SIG-M5 (cell line): ENCODE results near the gene BANP.
"Not testable (repeated sequence)": the region's sequence is repeated elsewhere in the genome, so short reads cannot be mapped to it uniquely, and the experiment has no call there.

ENCODE experiments used
- DNase-seq: peaks from one replicate; lab custom pipeline; 2025; lab: John Stamatoyannopoulos, UW

Gene BANP, protein sequence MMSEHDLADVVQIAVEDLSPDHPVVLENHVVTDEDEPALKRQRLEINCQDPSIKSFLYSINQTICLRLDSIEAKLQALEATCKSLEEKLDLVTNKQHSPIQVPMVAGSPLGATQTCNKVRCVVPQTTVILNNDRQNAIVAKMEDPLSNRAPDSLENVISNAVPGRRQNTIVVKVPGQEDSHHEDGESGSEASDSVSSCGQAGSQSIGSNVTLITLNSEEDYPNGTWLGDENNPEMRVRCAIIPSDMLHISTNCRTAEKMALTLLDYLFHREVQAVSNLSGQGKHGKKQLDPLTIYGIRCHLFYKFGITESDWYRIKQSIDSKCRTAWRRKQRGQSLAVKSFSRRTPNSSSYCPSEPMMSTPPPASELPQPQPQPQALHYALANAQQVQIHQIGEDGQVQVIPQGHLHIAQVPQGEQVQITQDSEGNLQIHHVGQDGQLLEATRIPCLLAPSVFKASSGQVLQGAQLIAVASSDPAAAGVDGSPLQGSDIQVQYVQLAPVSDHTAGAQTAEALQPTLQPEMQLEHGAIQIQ

GRCh38 chr16:87950765-87951551, at the start of gene BANP:
TSS of gene BANP (plus strand) at chr16:87951434. CDS start at chr16:87975116, 23,682 bp downstream.
- DNase-seq, result peak; percentile 82

- DNase-seq, result not testable (repeated sequence)
Observed at GRCh38 chr16:87904963-87905362, 46.3 kb upstream of the BANP start.

DNA sequence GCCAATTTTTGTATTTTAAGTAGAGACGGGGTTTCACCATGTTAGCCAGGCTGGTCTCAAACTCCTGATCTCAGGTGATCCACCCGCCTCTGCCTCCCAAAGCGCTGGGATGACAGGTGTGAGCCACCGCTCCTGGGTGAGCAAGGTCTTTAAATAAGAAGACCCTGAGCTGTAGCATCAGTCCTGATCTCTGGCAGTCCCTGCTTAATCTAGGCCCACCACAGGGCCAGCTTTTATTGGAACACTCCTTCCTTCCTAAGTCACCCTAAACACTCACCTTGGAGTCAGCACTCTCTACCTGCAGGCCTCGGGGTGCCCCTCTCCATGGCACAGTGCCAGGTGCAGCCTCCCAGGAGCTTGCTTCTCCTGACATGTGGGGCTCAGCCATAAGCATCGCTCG, 45.7 kb upstream of the BANP start:
- not testable (repeated sequence) for DNase-seq

GRCh38 chr16:87908101-87908500, 43.1 kb upstream of the BANP start:
- not testable (repeated sequence) for DNase-seq

DNA sequence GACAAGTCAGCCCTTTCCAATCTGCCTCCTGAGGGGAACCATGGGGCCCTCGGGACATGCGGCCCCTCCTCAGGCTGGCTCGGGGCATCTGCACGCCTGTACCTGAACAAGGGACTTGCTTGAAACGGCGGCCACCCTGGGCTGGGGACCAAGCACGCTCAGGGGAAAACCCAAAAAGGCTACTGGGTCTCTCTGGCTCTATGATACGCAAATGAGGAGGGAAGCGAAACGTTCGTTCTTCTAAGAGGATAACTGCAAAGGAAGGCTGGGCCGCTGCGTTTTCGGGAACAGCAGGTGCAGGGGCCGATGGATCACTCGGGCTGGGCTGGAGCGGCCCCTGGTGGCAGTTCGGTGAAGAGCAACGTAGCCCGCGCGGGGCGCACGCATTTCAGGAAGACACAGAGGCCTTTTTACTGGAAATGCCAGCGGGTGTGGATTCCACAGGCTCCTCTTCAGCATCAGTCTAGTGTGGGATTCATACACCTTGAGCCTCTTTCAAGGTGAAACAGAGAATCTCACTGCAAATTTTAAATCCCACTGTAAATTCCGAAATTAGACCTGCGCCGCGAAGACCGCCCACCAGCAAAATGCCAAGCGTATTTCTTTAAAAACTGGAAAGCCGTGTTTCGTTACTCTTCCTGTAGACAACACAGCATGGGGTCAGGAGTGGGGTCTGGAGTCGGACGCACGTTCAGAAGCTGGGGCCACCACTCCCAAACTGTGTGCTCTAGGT, 41.9 kb upstream of the BANP start:
- not testable (repeated sequence) for DNase-seq

GRCh38 chr16:87911106-87911763, 40.0 kb upstream of the BANP start:
- DNase-seq, result not testable (repeated sequence)

DNA sequence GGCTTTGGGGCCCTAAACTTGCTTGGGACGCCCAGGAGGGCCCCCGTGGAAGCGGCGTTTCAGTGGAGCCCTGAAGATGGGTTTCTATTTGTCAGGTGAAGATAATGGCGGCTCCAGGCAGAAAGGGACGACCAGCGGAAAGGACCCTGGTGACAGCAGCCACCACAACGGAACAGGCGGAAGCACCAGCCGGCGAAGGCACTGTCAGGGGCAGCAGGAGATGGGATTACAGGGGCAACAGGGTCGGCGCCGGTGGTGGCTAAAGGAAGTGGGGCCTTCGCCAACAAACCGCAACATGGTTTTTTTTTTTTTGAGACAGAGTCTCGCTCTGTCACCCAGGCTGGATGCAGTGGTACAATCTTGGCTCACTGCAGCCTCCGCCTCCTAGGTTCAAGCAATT, 38.5 kb upstream of the BANP start:
- not testable (repeated sequence) for DNase-seq

DNA sequence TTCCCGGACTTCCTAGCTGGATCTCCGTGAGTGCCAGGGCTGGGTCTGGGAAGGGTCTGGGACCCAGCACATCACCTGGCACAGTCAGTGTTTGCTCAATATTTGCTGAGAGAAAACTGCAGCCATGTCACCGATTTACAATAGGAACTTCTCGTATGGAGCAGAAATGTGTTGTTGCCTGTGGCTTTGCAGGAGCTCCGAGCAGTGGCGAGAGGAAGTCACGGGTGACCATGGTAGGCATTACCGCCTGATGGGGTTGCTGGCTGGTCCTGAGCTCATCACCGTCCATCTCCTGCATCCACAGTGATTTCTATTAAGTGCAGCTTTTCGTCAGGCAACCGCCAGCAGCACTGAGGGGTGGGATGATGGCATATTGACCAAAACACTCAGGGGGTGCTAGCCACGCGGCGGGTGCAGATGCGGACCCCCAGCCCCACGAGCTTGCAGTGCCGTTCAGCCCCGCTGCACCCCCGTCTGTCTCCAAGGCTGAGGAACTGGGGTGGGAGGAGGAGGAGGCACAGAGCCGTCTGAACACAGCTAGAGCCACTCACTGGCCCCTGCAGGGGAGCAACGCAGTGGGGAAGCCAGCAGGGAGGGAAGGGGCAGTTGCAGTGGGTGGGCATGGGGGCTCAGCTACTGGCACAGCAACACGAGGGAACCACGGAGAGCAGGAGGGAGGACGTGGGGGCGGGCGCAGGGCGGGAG, 37.1 kb upstream of the BANP start:
- not testable (repeated sequence) for DNase-seq

GRCh38 chr16:87914812-87915211, 36.4 kb upstream of the BANP start:
- DNase-seq, result no peak

DNA sequence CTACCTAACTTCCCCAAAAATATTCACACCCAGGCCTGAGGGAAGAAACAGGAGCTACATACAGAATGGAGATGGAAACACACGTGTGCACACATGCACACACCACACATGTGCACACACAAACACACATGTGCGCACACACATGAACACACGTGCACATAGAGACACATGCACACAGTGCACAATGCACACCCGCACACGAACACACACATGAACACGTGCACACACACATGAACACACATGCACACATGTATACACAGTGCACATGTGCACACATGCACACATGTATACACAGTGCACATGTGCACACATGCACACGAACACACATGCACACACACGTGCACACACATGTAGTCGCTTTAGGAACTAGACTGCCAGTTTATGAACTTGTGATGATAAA, 33.7 kb upstream of the BANP start:
- DNase-seq, result no peak

DNA sequence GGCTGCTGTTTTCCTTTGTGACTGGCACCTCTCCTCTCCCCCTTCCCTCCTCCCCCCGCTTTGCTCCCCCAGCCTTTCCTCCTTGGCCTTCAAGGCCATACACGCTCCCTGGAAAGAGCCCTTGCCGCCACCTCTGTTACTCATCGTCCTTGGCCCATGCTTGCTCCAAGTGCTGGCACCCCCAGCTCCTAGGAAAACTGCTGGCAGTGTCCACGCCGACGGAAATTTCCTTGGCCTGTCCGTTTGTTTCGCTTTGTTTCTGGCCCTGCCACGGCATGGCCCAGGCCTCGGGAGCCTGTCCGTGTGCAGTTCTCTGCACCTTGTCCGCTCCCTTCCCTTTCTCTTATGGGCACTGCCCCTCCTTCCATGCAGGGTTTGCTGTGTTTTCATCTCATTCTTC, 32.9 kb upstream of the BANP start:
- no peak for DNase-seq

GRCh38 chr16:87918866-87919680, 32.2 kb upstream of the BANP start:
- DNase-seq, result no peak

GRCh38 chr16:87919681-87919994, 31.6 kb upstream of the BANP start:
- no peak for DNase-seq

DNA sequence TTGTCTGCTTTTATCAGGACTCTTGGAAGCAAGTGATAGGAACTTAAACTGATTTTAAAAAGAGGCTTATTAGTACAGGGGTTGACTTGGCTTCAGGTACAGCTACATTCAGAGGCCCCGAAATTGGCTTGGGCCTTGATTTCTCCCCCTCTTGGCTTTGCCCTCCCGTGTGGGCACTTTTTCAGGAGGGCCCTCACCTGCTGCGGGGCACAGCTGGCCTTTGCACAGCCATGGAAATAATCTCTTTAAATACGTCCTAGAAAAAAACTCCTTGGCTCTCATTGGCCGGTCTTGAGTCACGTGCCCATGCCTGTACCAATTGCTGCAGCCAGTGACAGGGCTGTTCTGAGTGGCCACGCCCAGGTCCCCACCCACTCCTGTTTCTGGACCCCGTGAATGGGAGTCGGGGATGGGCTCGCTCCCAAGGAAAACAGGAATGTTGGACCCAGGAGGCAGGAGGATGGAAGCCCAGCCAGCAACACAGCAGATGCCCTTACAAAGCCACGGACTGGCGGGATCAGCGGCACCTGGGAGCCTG, 29.9 kb upstream of the BANP start:
- no peak for DNase-seq

DNA sequence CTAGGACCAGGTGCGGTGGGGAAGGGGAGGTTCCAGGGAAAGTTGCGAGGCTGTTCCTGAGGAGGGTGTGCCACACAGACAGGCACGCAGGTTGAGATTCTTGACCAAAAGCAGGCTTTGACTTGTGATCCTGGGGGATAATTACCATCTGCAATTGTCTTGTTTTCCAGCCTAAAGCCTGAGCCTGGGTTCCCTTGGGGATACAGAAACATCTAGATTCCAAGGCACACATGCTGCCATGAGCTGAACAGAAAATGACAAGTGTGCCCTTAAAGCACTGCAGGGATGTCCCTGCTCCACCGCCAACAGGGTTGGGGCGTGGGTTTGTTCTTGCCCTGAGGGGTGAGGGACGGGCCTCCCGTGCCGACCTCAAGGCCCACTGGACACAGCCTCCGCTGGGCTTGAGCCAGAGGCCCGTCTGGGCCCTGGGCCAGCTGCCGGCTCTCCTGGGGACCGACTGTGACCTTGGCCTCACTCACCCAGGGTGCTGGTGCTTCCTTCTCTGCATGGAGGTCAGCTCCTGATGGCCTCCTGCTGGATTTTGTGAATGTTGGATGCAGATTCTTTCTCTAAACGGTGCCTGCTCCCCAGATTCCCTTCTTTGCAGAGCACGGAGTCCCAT, 28.9 kb upstream of the BANP start:
- no peak for DNase-seq

- no peak for DNase-seq
Observed at GRCh38 chr16:87924041-87924810, 27.0 kb upstream of the BANP start.

GRCh38 chr16:87924811-87925670, 26.2 kb upstream of the BANP start:
- no peak for DNase-seq
